ENCODE measurements around the gene CCNQ. TPM values are rescaled to one million over a fixed set of nuclear protein-coding genes. Genes with fewer than 3 reads are reported as not detected.

The CCNQ gene
- total RNA-seq, 1 donor from 2014 or later, result 24.4 TPM

DNA sequence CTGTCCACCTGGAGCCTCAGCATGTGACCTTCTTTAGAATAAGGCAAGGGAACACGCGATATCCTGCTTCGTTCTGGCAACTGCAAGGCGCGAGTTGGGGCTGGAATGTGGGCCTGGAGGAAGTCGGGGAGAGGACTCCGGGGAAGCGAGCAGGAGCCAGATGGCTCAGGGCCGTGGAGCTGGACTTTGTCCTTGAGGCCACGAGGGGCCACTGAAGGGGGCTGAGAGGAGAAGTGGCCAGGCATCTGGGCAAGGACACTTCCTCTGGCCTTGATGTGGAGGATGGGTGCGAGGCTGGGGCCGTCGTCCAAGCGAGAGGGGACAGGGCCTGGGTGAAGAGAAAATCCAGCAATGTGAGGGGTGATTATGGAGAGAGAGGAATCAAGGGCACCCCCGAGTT lies 35.9 kb upstream of the CCNQ start:
- DNase-seq (ENCODE audit: low read depth, low spot score), result no peak
- H3K4me1 Mint-ChIP-seq, result no peaks in the 10 kb centered on the region
- H3K9me3 Mint-ChIP-seq, result peaks cover 5% of the 10 kb centered on the region
- peaks cover 4% of the 10 kb centered on the region for H3K36me3 Mint-ChIP-seq (ENCODE audit: low read depth)
- H3K4me3 Mint-ChIP-seq, result no peak overlapping the region
- no peak overlapping the region for H3K27ac Mint-ChIP-seq (ENCODE audit: unreplicated experiment)
- H3K27me3 Mint-ChIP-seq (ENCODE audit: low read depth), result no peaks in the 10 kb centered on the region
- TF ChIP-seq, protein P1, sequence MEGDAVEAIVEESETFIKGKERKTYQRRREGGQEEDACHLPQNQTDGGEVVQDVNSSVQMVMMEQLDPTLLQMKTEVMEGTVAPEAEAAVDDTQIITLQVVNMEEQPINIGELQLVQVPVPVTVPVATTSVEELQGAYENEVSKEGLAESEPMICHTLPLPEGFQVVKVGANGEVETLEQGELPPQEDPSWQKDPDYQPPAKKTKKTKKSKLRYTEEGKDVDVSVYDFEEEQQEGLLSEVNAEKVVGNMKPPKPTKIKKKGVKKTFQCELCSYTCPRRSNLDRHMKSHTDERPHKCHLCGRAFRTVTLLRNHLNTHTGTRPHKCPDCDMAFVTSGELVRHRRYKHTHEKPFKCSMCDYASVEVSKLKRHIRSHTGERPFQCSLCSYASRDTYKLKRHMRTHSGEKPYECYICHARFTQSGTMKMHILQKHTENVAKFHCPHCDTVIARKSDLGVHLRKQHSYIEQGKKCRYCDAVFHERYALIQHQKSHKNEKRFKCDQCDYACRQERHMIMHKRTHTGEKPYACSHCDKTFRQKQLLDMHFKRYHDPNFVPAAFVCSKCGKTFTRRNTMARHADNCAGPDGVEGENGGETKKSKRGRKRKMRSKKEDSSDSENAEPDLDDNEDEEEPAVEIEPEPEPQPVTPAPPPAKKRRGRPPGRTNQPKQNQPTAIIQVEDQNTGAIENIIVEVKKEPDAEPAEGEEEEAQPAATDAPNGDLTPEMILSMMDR (conservative IDR thresholded peaks at IDR 0.05), result no peak

DNA sequence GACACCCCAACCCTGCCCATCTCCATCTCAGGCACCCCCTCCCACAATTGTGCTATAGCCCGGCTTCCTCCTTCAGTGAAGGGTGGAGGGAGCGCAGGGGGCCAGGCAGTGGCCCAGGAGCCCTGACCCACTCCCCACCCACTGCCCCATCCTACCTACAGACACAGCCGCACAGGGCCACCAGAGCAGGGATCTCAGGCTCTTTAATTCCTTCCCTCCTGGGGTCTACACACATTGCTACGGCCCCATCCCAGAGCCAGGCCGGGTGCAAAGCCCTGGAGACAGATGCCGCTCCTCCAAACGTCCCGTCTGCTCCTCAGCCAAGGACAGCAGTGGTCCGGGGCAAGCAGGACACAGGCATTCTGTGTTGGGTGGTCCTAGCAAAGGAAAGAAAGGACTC lies 35.3 kb upstream of the CCNQ start:
- peaks cover 4% of the 10 kb centered on the region for H3K36me3 Mint-ChIP-seq (ENCODE audit: low read depth)
- H3K27ac Mint-ChIP-seq (ENCODE audit: unreplicated experiment), result no peak overlapping the region
- H3K27me3 Mint-ChIP-seq (ENCODE audit: low read depth), result no peaks in the 10 kb centered on the region
- H3K9me3 Mint-ChIP-seq, result peaks cover 5% of the 10 kb centered on the region
- no peak overlapping the region for H3K4me3 Mint-ChIP-seq
- H3K4me1 Mint-ChIP-seq, result no peaks in the 10 kb centered on the region
- DNase-seq (ENCODE audit: low read depth, low spot score), result no peak
- TF ChIP-seq, protein P1 (conservative IDR thresholded peaks at IDR 0.05), result no peak

DNA sequence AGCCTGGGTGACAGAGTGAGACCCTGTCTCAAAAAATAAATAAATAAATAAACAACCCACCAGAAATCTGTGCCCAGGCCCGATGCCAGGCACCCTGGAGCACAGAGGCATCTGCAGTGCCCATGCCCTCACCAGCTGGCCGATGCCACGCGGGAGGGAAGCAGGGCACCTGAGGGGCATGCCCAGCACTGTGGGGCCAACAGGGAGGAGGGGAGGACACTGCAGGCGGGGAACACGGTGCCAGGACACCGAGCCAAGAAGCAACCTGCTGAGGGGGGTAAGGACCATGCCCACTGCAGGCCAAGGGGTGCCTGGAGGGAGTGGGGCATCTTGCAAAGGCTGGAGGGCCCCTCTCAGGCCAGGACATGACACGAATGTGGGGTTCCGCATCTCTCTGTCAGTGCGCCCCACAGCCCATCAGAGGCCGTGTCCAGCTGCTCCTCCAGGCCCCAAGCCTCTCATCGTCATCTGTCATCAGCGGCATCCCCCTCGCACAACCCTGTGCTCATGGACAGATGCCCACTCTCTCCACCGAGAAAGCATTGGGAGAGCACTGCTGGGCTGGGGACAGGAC lies 34.8 kb upstream of the CCNQ start:
- DNase-seq (ENCODE audit: low read depth, low spot score), result no peak
- TF ChIP-seq, protein P1 (conservative IDR thresholded peaks at IDR 0.05), result no peak
- H3K27me3 Mint-ChIP-seq (ENCODE audit: low read depth), result no peaks in the 10 kb centered on the region
- peaks cover 4% of the 10 kb centered on the region for H3K36me3 Mint-ChIP-seq (ENCODE audit: low read depth)
- peaks cover 5% of the 10 kb centered on the region for H3K9me3 Mint-ChIP-seq
- no peak overlapping the region for H3K4me3 Mint-ChIP-seq
- no peak overlapping the region for H3K27ac Mint-ChIP-seq (ENCODE audit: unreplicated experiment)
- no peaks in the 10 kb centered on the region for H3K4me1 Mint-ChIP-seq

DNA sequence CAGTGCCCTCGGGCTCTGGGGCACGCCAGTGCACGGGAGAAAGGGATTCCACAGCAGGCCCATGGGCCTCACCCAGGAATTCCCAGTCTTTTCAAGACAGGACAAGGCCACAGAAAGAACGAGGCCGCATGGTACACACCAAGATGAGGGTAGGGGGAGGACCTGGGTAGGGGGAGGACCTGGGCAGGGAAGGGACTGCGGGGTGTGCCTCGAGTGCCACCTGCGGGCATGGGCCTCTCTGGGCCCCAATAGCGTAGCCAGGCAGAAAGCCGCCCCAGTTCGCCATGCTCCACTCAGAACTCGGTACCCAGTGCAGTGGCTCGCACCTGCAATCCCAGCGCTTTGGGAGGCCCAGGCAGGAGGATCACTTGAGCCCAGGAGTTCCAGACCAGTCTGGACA lies 34.1 kb upstream of the CCNQ start:
- Mint-ChIP-seq H3K27ac (ENCODE audit: unreplicated experiment) (no peak overlapping the region), H3K9me3 (peaks cover 5% of the 10 kb centered on the region), H3K36me3 (ENCODE audit: low read depth) (peaks cover 4% of the 10 kb centered on the region), H3K4me1 (no peaks in the 10 kb centered on the region), H3K4me3 (no peak overlapping the region), H3K27me3 (ENCODE audit: low read depth) (no peaks in the 10 kb centered on the region)
- no peak for DNase-seq (ENCODE audit: low read depth, low spot score)
- TF ChIP-seq, protein P1 (conservative IDR thresholded peaks at IDR 0.05), result no peak

DNA sequence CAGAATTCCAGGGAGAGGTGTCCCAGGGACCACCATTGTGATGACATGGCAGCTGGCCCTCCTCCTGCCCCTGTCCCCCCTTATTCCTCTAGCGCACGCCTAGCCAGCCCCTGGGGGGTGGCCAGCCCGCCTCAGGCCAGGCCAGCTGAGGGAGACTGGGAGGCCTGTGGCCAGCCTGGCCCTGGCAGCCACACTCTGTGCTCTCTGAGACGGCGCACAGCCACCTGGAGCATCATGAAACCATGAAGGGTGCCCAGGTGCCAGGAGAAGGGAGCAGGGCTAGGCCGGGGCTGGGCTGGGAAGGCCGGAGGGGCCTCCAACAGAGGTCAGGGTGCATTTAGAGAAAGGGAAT lies 33.6 kb upstream of the CCNQ start:
- Mint-ChIP-seq H3K27me3 (ENCODE audit: low read depth) (no peaks in the 10 kb centered on the region), H3K4me1 (no peaks in the 10 kb centered on the region), H3K27ac (ENCODE audit: unreplicated experiment) (no peak overlapping the region), H3K4me3 (no peak overlapping the region), H3K9me3 (peaks cover 5% of the 10 kb centered on the region), H3K36me3 (ENCODE audit: low read depth) (peaks cover 4% of the 10 kb centered on the region)
- DNase-seq (ENCODE audit: low read depth, low spot score), result no peak
- TF ChIP-seq, protein P1 (conservative IDR thresholded peaks at IDR 0.05), result no peak
